Left kidney (tissue), 1 donor: ENCODE results near the gene MTCL3.
"Not testable (repeated sequence)": the region's sequence is repeated elsewhere in the genome, so short reads cannot be mapped to it uniquely, and the experiment has no call there.

ENCODE experiments used
- DNase-seq: peaks from one replicate; pipeline ENCODE4 v3.0.0-alpha.2; 2013

The MTCL3 gene

GRCh38 chr6:127466416-127466815 is 52.7 kb downstream of the MTCL3 start:
- DNase-seq: no peak

GRCh38 chr6:127464881-127465459 is 54.2 kb downstream of the MTCL3 start:
- DNase-seq: peak; percentile 39

- no peak for DNase-seq
Measured at GRCh38 chr6:127464161-127464880, 54.8 kb downstream of the MTCL3 start.

- no peak for DNase-seq
Measured at GRCh38 chr6:127463056-127463455, 56.1 kb downstream of the MTCL3 start.

- no peak for DNase-seq
Measured at GRCh38 chr6:127462376-127462775, 56.8 kb downstream of the MTCL3 start.

GRCh38 chr6:127460465-127460864 is 58.7 kb downstream of the MTCL3 start:
- DNase-seq: no peak

- peak; percentile 78 for DNase-seq
Measured at GRCh38 chr6:127459231-127459641, 59.9 kb downstream of the MTCL3 start, which contains the start of gene KIAA0408. Gene KIAA0408 (minus strand): TSS chr6:127459389. CDS start chr6:127453981, 5,408 bp downstream.

GRCh38 chr6:127458817-127459216 is 60.3 kb downstream of the MTCL3 start:
- DNase-seq: peak; percentile 5

GRCh38 chr6:127458222-127458621 is 60.9 kb downstream of the MTCL3 start:
- DNase-seq: no peak

- DNase-seq: no peak
Measured at GRCh38 chr6:127457456-127458064, 61.6 kb downstream of the MTCL3 start.

- DNase-seq: no peak
Measured at GRCh38 chr6:127456465-127456864, 62.7 kb downstream of the MTCL3 start.

- DNase-seq: no peak
Measured at GRCh38 chr6:127453845-127454619, 65.1 kb downstream of the MTCL3 start.

- DNase-seq: no peak
Measured at GRCh38 chr6:127452803-127453202, 66.3 kb downstream of the MTCL3 start.

GRCh38 chr6:127451388-127451787 is 67.7 kb downstream of the MTCL3 start:
- DNase-seq: no peak

GRCh38 chr6:127447780-127448179 is 71.4 kb downstream of the MTCL3 start:
- DNase-seq: no peak

GRCh38 chr6:127446356-127446755 is 72.8 kb downstream of the MTCL3 start:
- DNase-seq: no peak

GRCh38 chr6:127441881-127442280 is 77.3 kb downstream of the MTCL3 start:
- no peak for DNase-seq

- no peak for DNase-seq
Measured at GRCh38 chr6:127439718-127440117, 79.4 kb downstream of the MTCL3 start.

GRCh38 chr6:127436578-127437110 is 82.5 kb downstream of the MTCL3 start:
- no peak for DNase-seq

- DNase-seq: no peak
Measured at GRCh38 chr6:127435626-127436220, 83.4 kb downstream of the MTCL3 start.

GRCh38 chr6:127434651-127435050 is 84.5 kb downstream of the MTCL3 start:
- DNase-seq: no peak

GRCh38 chr6:127428562-127428961 is 90.6 kb downstream of the MTCL3 start:
- not testable (repeated sequence) for DNase-seq
